HCT116 (cell line): ENCODE measurements around the gene TIMM21. TPM values are rescaled to one million over a fixed set of nuclear protein-coding genes. Genes with fewer than 3 reads are reported as not detected.

Experiments
- ATAC-seq: fragments of 200-7000 bp; cut with Tn5 transposase; 2 replicates; pipeline ENCODE4 v1.9.1; 2020; ENCODE audit warnings: mild to moderate bottlenecking, moderate library complexity
- BruUV-seq: library from RNA; stranded (reverse); fragments of 400-500 nt; replicated peaks from 2 replicates; lab custom pipeline; 2021; lab: Mats Ljungman, UMichigan
- CTCF ChIA-PET: fragments of 300-600 bp; sonication (Branson Sonifier 250); formaldehyde crosslinking; loops from one replicate; lab custom pipeline; 2021; ENCODE audit warnings: antibody characterized with exemption; lab: Charles Lee
- POLR2A ChIA-PET: fragments of 300-600, 350-600 bp; sonication (Branson Sonifier 250); formaldehyde crosslinking; loops from one replicate; lab custom pipeline; 2021; ENCODE audit warnings: antibody characterized with exemption; lab: Charles Lee
- RAD21 ChIA-PET, 2 experiments: fragments of 300-600 bp; sonication (Branson Sonifier 250); formaldehyde crosslinking; loops; one replicate each; lab custom pipeline; 2023; ENCODE audit warnings: low total read pairs in 2 of 2; ENCODE audit not compliant: uncharacterized antibody in 2 of 2, unreplicated experiment in 2 of 2, low non-redundant PET in 1 of 2; lab: Charles Lee
- DNase-seq: peaks from one replicate; pipeline ENCODE4 v3.0.0-alpha.2; 2010; ENCODE audit warnings: low read depth, low spot score
- H2AFZ ChIP-seq: fragments of 200-600 bp; shearing (Covaris generic), sonication (generic); 2 replicates; pipeline ENCODE4 v1.6.1; 2017; ENCODE audit warnings: low read depth, mixed run types, mixed read lengths, antibody characterized with exemption, low read length; ENCODE audit not compliant: poor library complexity, severe bottlenecking
- H3K27ac ChIP-seq: 2 replicates; pipeline ENCODE4 v1.5.1; 2012; ENCODE audit warnings: low read depth, low read length
- H3K27me3 ChIP-seq: fragments of 200-600 bp; sonication (generic); 2 replicates; pipeline ENCODE4 v1.6.1; 2016; ENCODE audit warnings: mixed run types, low read length, mixed read lengths; ENCODE audit not compliant: insufficient read depth
- H3K36me3 ChIP-seq, 2 experiments: fragments of 200-500 bp in 1 of 2; fragments of 200-600 bp in 1 of 2; sonication (Bioruptor generic) in 1 of 2; sonication (generic) in 1 of 2; 2 replicates each; pipeline versions ENCODE4 v1.5.1 to v1.6.1; 2014 to 2016; ENCODE audit warnings: low read length in 2 of 2, inconsistent platforms in 1 of 2, mixed read lengths in 1 of 2, mixed run types in 1 of 2; ENCODE audit not compliant: insufficient read depth in 2 of 2, control insufficient read depth in 1 of 2
- H3K4me1 ChIP-seq, 2 experiments: fragments of 200-600 bp in 1 of 2; sonication (generic) in 1 of 2; 2 replicates each; pipeline versions ENCODE4 v1.5.1 to v1.6.1; 2012 to 2017; ENCODE audit warnings: low read length in 2 of 2, inconsistent platforms in 1 of 2, mild to moderate bottlenecking in 1 of 2, mixed read lengths in 1 of 2, mixed run types in 1 of 2, moderate library complexity in 1 of 2; ENCODE audit not compliant: insufficient read depth in 2 of 2, control insufficient read depth in 1 of 2
- H3K4me2 ChIP-seq: fragments of 200-600 bp; sonication (generic); 2 replicates; pipeline ENCODE4 v1.6.1; 2017; ENCODE audit warnings: mixed run types, low read length, mixed read lengths
- H3K4me3 ChIP-seq, 2 experiments: fragments of 200-600 bp in 1 of 2; sonication (generic) in 1 of 2; replicated peaks in 1 of 2; 2 replicates each; pipeline ENCODE4 v1.5.1; 2011 to 2016; ENCODE audit warnings: low read length in 2 of 2, control low read depth in 1 of 2, low read depth in 1 of 2, mild to moderate bottlenecking in 1 of 2, mixed read lengths in 1 of 2, mixed run types in 1 of 2
- H3K79me2 ChIP-seq: fragments of 200-600 bp; sonication (generic); 2 replicates; pipeline ENCODE4 v1.6.1; 2017; ENCODE audit warnings: mild to moderate bottlenecking, mixed run types, low read length, moderate library complexity, mixed read lengths; ENCODE audit not compliant: insufficient read depth
- H3K9ac ChIP-seq: fragments of 200-600 bp; sonication (generic); 2 replicates; pipeline ENCODE4 v1.6.1; 2016; ENCODE audit warnings: low read length, mixed read lengths
- H3K9me2 ChIP-seq: fragments of 200-600 bp; sonication (generic), shearing (Covaris generic); 2 replicates; pipeline ENCODE4 v1.6.1; 2017; ENCODE audit warnings: mixed run types, mild to moderate bottlenecking, moderate library complexity; ENCODE audit not compliant: insufficient read depth
- H3K9me3 ChIP-seq, 2 experiments: fragments of 200-500 bp in 1 of 2; fragments of 200-600 bp in 1 of 2; sonication (Bioruptor generic) in 1 of 2; sonication (generic) in 1 of 2; 2 replicates each; pipeline ENCODE4 v1.6.1; 2014 to 2017; ENCODE audit warnings: low read length in 2 of 2, mixed read lengths in 2 of 2, inconsistent platforms in 1 of 2, low read depth in 1 of 2, mild to moderate bottlenecking in 1 of 2, mixed run types in 1 of 2, moderate library complexity in 1 of 2; ENCODE audit not compliant: control insufficient read depth in 1 of 2, insufficient read depth in 1 of 2
- H4K20me1 ChIP-seq: fragments of 200-600 bp; sonication (generic), shearing (Covaris generic); 2 replicates; pipeline ENCODE4 v1.6.1; 2017; ENCODE audit warnings: mixed run types, mild to moderate bottlenecking, moderate library complexity; ENCODE audit not compliant: insufficient read depth
- CBX3 ChIP-seq: IDR thresholded peaks from 2 replicates; pipeline ENCODE4 v1.6.1; 2012; ENCODE audit warnings: low read depth
- CEBPB ChIP-seq: IDR thresholded peaks from 2 replicates; pipeline ENCODE4 v1.6.1; 2012; ENCODE audit warnings: low read depth
- EGR1 ChIP-seq: IDR thresholded peaks from 2 replicates; pipeline ENCODE4 v1.6.1; 2012; ENCODE audit warnings: low read depth
- EZH2 ChIP-seq: fragments of 200-600 bp; sonication (generic); IDR thresholded peaks from 2 replicates; pipeline ENCODE4 v1.6.1; 2017; ENCODE audit warnings: antibody characterized with exemption, mixed run types
- JUND ChIP-seq: IDR thresholded peaks from 2 replicates; pipeline ENCODE4 v1.6.1; 2012
- MAX ChIP-seq: IDR thresholded peaks from 2 replicates; pipeline ENCODE4 v1.6.1; 2012
- POLR2A ChIP-seq: IDR thresholded peaks from 2 replicates; pipeline ENCODE4 v1.7.0; 2011; ENCODE audit warnings: borderline replicate concordance; ENCODE audit not compliant: insufficient read depth, insufficient read length; ENCODE audit errors: extremely low read depth
- POLR2AphosphoS5 ChIP-seq: IDR thresholded peaks from 2 replicates; pipeline ENCODE4 v1.6.1; 2011; ENCODE audit warnings: mild to moderate bottlenecking, low read depth, low read length, moderate library complexity
- RAD21 ChIP-seq: IDR thresholded peaks from 2 replicates; pipeline ENCODE4 v1.6.1; 2012; ENCODE audit warnings: low read depth, mild to moderate bottlenecking
- REST ChIP-seq: IDR thresholded peaks from 2 replicates; pipeline ENCODE4 v1.6.1; 2012; ENCODE audit warnings: low read depth
- SIN3A ChIP-seq: IDR thresholded peaks from 2 replicates; pipeline ENCODE4 v1.6.1; 2012; ENCODE audit warnings: low read depth
- SRF ChIP-seq: IDR thresholded peaks from 2 replicates; pipeline ENCODE4 v1.6.1; 2012; ENCODE audit warnings: low read depth
- YY1 ChIP-seq: IDR thresholded peaks from 2 replicates; pipeline ENCODE4 v1.6.1; 2011; ENCODE audit warnings: low read length, low read depth, moderate library complexity, mild to moderate bottlenecking; ENCODE audit not compliant: insufficient replicate concordance; ENCODE audit errors: extremely low read depth
- ZBTB33 ChIP-seq: IDR thresholded peaks from 2 replicates; pipeline ENCODE4 v1.6.1; 2011; ENCODE audit warnings: mild to moderate bottlenecking, low read length, moderate library complexity; ENCODE audit not compliant: insufficient replicate concordance; ENCODE audit errors: extremely low read depth
- ZFX ChIP-seq: fragments of 450-650 bp; IDR thresholded peaks from 2 replicates; pipeline ENCODE4 v1.6.1; 2017
- ZNF274 ChIP-seq: fragments of 200-500 bp; sonication (Bioruptor generic); IDR thresholded peaks from 2 replicates; pipeline ENCODE4 v1.6.1; 2014; ENCODE audit warnings: mild to moderate bottlenecking, low read depth, low read length, inconsistent platforms
- intact Hi-C: fragments of 100-400 bp; cut with micrococcal nuclease; formaldehyde crosslinking; loops from 2 replicates; pipeline ENCODE4 v1.10.0; 2022
- total RNA-seq: library from RNA; stranded (reverse); gene quantifications from one replicate; pipeline ENCODE4 v1.2.1, GENCODE V29; 2021; ENCODE audit not compliant: unreplicated experiment

The TIMM21 gene
- total RNA-seq, 1 experiment from 2014 or later: 33.3 TPM

GRCh38 chr18:74137920-74138538 is 10.3 kb upstream of the TIMM21 start:
- Histone ChIP-seq H3K79me2 (no peaks in the 10 kb centered on the region), H2AFZ (no peak overlapping the region), H3K9me3 (no peaks in the 10 kb centered on the region), H3K27me3 (peaks cover 7% of the 10 kb centered on the region; the same call in 1 of the 2 replicates), H3K4me1 (peaks cover 0 to 11% of the 10 kb centered on the region in 2 experiments; a peak in 2 of 4 replicates), H3K27ac (no peak overlapping the region), H3K4me2 (no peak overlapping the region), H3K4me3 (no peak overlapping the region), H4K20me1 (no peaks in the 10 kb centered on the region), H3K36me3 (no peaks in the 10 kb centered on the region), H3K9ac (no peak overlapping the region), H3K9me2 (no peaks in the 10 kb centered on the region)
- intact Hi-C loops: no loop called here
- DNase-seq (no peak), ATAC-seq (no peak)
- TF ChIP-seq CBX3 (no peak), ZBTB33 (no peak), SRF (no peak), ZFX (no peak)
- ChIA-PET CTCF (no interaction called here), POLR2A (no interaction called here), RAD21 (no interaction called here)
- BruUV-seq: no TSS peak

- Histone ChIP-seq H3K79me2 (no peaks in the 10 kb centered on the region), H4K20me1 (no peaks in the 10 kb centered on the region), H3K9ac (no peak overlapping the region), H3K36me3 (no peaks in the 10 kb centered on the region), H3K4me1 (peaks cover 0 to 11% of the 10 kb centered on the region in 2 experiments; a peak in 2 of 4 replicates), H3K27me3 (peaks cover 15% of the 10 kb centered on the region), H3K4me3 (no peak overlapping the region), H2AFZ (no peak overlapping the region), H3K9me3 (no peaks in the 10 kb centered on the region), H3K9me2 (no peaks in the 10 kb centered on the region), H3K27ac (no peak overlapping the region), H3K4me2 (peak overlapping the region; percentile 35; the same call in 1 of the 2 replicates)
- ATAC-seq (no peak), DNase-seq (no peak)
- ChIA-PET POLR2A (no interaction called here), CTCF (no interaction called here), RAD21 (no interaction called here)
- BruUV-seq: no TSS peak
- intact Hi-C loops: no loop called here
- TF ChIP-seq ZNF274: no peak
- no peak for TF ChIP-seq EGR1
- no peak for TF ChIP-seq POLR2A
- TF ChIP-seq RAD21: no peak
- TF ChIP-seq YY1: no peak
- TF ChIP-seq SIN3A: no peak
- TF ChIP-seq CEBPB: no peak
- no peak for TF ChIP-seq JUND
- TF ChIP-seq MAX: no peak
- no peak for TF ChIP-seq EZH2
- TF ChIP-seq POLR2AphosphoS5: no peak
- no peak for TF ChIP-seq REST
Measured at GRCh38 chr18:74139411-74139810, 8.9 kb upstream of the TIMM21 start.
